ENCODE measurements around the gene CAMKV.
A peak's percentile ranks its signal among the peaks of the same experiment; 100 is the strongest.
"Not testable (repeated sequence)": the region's sequence is repeated elsewhere in the genome, so short reads cannot be mapped to it uniquely, and the experiment has no call there.

CAMKV gene, protein sequence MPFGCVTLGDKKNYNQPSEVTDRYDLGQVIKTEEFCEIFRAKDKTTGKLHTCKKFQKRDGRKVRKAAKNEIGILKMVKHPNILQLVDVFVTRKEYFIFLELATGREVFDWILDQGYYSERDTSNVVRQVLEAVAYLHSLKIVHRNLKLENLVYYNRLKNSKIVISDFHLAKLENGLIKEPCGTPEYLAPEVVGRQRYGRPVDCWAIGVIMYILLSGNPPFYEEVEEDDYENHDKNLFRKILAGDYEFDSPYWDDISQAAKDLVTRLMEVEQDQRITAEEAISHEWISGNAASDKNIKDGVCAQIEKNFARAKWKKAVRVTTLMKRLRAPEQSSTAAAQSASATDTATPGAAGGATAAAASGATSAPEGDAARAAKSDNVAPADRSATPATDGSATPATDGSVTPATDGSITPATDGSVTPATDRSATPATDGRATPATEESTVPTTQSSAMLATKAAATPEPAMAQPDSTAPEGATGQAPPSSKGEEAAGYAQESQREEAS

GRCh38 chr3:49869525-49870126, at the start of gene CAMKV:
Gene CAMKV (minus strand): TSS chr3:49869906. CDS start chr3:49862388, 7,518 bp downstream.
- peaks cover 74% of the 10 kb centered on the region for H3K27me3 ChIP-seq

DNA sequence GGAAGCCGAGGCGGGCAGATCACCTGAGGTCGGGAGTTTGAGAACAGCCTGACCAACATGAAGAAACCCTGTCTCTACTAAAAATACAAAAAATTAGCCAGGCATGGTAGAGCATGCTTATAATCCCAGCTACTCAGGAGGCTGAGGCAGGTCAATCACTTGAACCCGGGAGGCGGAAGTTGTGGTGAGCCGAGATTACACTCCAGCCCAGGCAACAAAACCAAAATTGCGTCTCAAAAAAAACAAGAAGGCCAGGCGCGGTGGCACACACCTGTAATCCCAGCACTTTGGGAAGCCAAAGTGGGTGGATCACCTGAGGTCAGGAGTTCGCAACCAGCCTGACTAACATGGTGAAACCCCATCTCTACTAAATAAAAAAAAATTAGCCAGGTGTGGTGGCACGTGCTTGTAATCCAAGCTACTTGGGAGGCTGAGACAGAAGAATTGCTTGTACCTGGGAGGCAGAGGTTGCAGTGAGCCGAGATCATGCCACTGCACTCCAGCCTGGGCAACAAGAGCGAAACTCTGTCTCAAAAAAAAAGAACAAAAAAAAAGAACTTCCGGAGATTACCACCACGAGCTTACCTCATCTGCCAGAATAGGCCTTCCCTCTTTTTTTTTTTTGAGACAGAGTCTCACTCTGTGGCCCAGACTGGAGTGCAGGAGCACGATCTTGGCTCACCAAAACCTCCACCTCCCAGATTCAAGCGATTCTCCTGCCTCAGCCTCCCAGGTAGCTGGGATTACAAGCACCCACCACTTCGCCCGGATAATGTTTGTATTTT, 48.3 kb upstream of the CAMKV start:
- Histone ChIP-seq H3K4me3 (ENCODE audit: low read depth in 1 of 2, low read length in 1 of 2) (peak overlapping the region; percentile 6 to 43), H3K27ac (peak overlapping the region; percentile 86), H3K4me1 (ENCODE audit: control insufficient read depth in 1 of 2, insufficient read depth in 1 of 2, low read depth in 1 of 2, low read length in 1 of 2) (peaks cover 20 to 21% of the 10 kb centered on the region in 2 experiments)
- H3K27me3 ChIP-seq, H3K9me3 ChIP-seq, H3K36me3 ChIP-seq: not testable (repeated sequence)

More at GRCh38 chr3:49869525-49870126, at the start of gene CAMKV:
- Histone ChIP-seq H3K27ac (no peak within 1 kb of the TSS), H3K36me3 (no peaks in the 10 kb centered on the region), H3K4me3 (ENCODE audit: low read depth in 1 of 2, low read length in 1 of 2) (peak within 1 kb of the TSS; percentile 34 to 55), H3K9me3 (no peaks in the 10 kb centered on the region), H3K4me1 (ENCODE audit: control insufficient read depth in 1 of 2, insufficient read depth in 1 of 2, low read depth in 1 of 2, low read length in 1 of 2) (peaks cover 6 to 11% of the 10 kb centered on the region in 2 experiments)
- TF ChIP-seq, protein P1, sequence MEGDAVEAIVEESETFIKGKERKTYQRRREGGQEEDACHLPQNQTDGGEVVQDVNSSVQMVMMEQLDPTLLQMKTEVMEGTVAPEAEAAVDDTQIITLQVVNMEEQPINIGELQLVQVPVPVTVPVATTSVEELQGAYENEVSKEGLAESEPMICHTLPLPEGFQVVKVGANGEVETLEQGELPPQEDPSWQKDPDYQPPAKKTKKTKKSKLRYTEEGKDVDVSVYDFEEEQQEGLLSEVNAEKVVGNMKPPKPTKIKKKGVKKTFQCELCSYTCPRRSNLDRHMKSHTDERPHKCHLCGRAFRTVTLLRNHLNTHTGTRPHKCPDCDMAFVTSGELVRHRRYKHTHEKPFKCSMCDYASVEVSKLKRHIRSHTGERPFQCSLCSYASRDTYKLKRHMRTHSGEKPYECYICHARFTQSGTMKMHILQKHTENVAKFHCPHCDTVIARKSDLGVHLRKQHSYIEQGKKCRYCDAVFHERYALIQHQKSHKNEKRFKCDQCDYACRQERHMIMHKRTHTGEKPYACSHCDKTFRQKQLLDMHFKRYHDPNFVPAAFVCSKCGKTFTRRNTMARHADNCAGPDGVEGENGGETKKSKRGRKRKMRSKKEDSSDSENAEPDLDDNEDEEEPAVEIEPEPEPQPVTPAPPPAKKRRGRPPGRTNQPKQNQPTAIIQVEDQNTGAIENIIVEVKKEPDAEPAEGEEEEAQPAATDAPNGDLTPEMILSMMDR (IDR thresholded peaks at IDR 0.05): no peak

GRCh38 chr3:49916686-49917085, 47.0 kb upstream of the CAMKV start:
- no peaks in the 10 kb centered on the region for H3K27me3 ChIP-seq
- TF ChIP-seq, protein P1 (IDR thresholded peaks at IDR 0.05): no peak
- no peaks in the 10 kb centered on the region for H3K36me3 ChIP-seq
- H3K4me1 ChIP-seq (ENCODE audit: control insufficient read depth in 1 of 2, insufficient read depth in 1 of 2, low read depth in 1 of 2, low read length in 1 of 2): peaks cover 20 to 21% of the 10 kb centered on the region in 2 experiments
- H3K27ac ChIP-seq: peak overlapping the region; percentile 86
- H3K9me3 ChIP-seq: no peaks in the 10 kb centered on the region
- no peak overlapping the region for H3K4me3 ChIP-seq (ENCODE audit: low read depth in 1 of 2, low read length in 1 of 2)

- Histone ChIP-seq H3K4me3 (ENCODE audit: low read depth in 1 of 2, low read length in 1 of 2) (no peak overlapping the region), H3K4me1 (ENCODE audit: control insufficient read depth in 1 of 2, insufficient read depth in 1 of 2, low read depth in 1 of 2, low read length in 1 of 2) (peaks cover 20 to 21% of the 10 kb centered on the region in 2 experiments), H3K9me3 (no peaks in the 10 kb centered on the region), H3K27ac (no peak overlapping the region), H3K36me3 (peaks cover 12% of the 10 kb centered on the region), H3K27me3 (no peaks in the 10 kb centered on the region)
- TF ChIP-seq, protein P1 (IDR thresholded peaks at IDR 0.05): no peak
These were observed 45.2 kb upstream of the CAMKV start for GRCh38 chr3:49914906-49915305.

DNA sequence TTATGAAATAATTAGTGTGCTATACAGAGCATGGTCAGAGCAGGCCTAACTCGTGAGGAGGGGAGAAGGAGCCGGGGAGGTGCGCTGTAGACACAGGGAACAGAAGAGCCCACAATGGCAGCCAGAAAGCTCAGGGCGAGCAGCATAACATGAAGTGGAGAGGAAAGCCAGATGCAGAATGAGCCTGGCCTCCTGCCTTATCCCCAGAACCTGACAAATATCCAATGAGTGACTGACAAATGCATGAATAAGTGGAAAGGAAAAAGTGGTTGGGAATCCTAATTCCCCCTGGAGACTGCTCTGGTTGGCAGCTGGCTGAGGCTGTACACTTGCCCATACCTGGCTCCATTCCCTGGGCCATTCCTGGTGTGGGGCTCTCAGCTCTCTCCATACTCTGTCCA, 43.2 kb upstream of the CAMKV start:
- Histone ChIP-seq H3K4me1 (ENCODE audit: control insufficient read depth in 1 of 2, insufficient read depth in 1 of 2, low read depth in 1 of 2, low read length in 1 of 2) (peaks cover 6 to 7% of the 10 kb centered on the region in 2 experiments), H3K9me3 (no peaks in the 10 kb centered on the region), H3K36me3 (peaks cover 25% of the 10 kb centered on the region), H3K27me3 (no peaks in the 10 kb centered on the region), H3K27ac (no peak overlapping the region), H3K4me3 (ENCODE audit: low read depth in 1 of 2, low read length in 1 of 2) (no peak overlapping the region)
- TF ChIP-seq, protein P1 (IDR thresholded peaks at IDR 0.05): no peak

Measured in neutrophil (primary cell).